SIG-M5 treated with dmso at 0.1 percent for 504 hours (cell line): ENCODE results near the gene SCN4B.

Experiments
- DNase-seq: peaks from one replicate; lab custom pipeline; 2025; ENCODE audit not compliant: unreplicated experiment; lab: John Stamatoyannopoulos, UW

The SCN4B gene

GRCh38 chr11:118105657-118106305 lies 46.8 kb downstream of the SCN4B start:
- no peak for DNase-seq

GRCh38 chr11:118104491-118104890 lies 48.1 kb downstream of the SCN4B start:
- DNase-seq = no peak

- DNase-seq = no peak
These were observed 49.8 kb downstream of the SCN4B start for GRCh38 chr11:118102721-118103261.

GRCh38 chr11:118100691-118101232 lies 51.9 kb downstream of the SCN4B start:
- DNase-seq = no peak

GRCh38 chr11:118099838-118100556 lies 52.6 kb downstream of the SCN4B start:
- no peak for DNase-seq

GRCh38 chr11:118098996-118099837 lies 53.4 kb downstream of the SCN4B start:
- DNase-seq = no peak

- DNase-seq = no peak
These were observed 56.7 kb downstream of the SCN4B start for GRCh38 chr11:118095967-118096367.

- no peak for DNase-seq
These were observed 57.1 kb downstream of the SCN4B start for GRCh38 chr11:118095493-118095892.

- no peak for DNase-seq
These were observed 59.6 kb downstream of the SCN4B start for GRCh38 chr11:118092907-118093571.

GRCh38 chr11:118091690-118092089 lies 60.9 kb downstream of the SCN4B start:
- DNase-seq = no peak

GRCh38 chr11:118090545-118091162 lies 62.0 kb downstream of the SCN4B start:
- DNase-seq = no peak

GRCh38 chr11:118088531-118088930 lies 64.1 kb downstream of the SCN4B start:
- DNase-seq = peak; percentile 93

GRCh38 chr11:118087931-118088330 lies 64.7 kb downstream of the SCN4B start:
- DNase-seq = no peak

- DNase-seq = no peak
These were observed 65.5 kb downstream of the SCN4B start, which contains the start of gene SMIM35 for GRCh38 chr11:118086913-118087768. Gene SMIM35 (minus strand): TSS chr11:118086963. CDS start chr11:118086757, 206 bp downstream.

- DNase-seq = no peak
These were observed 68.0 kb downstream of the SCN4B start for GRCh38 chr11:118084656-118085055.

- DNase-seq = peak; percentile 96
These were observed 68.4 kb downstream of the SCN4B start for GRCh38 chr11:118084247-118084646.
